Keratinocyte (primary cell): Measurements from ENCODE around the gene RETREG3.

Experiments used
- EZH2 ChIP-seq: IDR thresholded peaks from one replicate; pipeline ENCODE4 v1.6.1; 2012; ENCODE audit warnings: inconsistent platforms, mild to moderate bottlenecking, low read length, moderate library complexity
- TF ChIP-seq, protein P1 (sequence below), 3 experiments: IDR thresholded peaks in 1 of 3; conservative IDR thresholded peaks in 1 of 3; optimal IDR thresholded peaks in 1 of 3; 2 replicates in 2 of 3; 3 replicates in 1 of 3; pipeline versions ENCODE3 to v1.5.1; 2011; ENCODE audit warnings: low read length in 3 of 3, mild to moderate bottlenecking in 3 of 3, moderate library complexity in 2 of 3, control low read depth in 1 of 3, inconsistent platforms in 1 of 3; ENCODE audit not compliant: insufficient read depth in 2 of 3; ENCODE audit errors: extremely low read depth in 1 of 3

DNA sequence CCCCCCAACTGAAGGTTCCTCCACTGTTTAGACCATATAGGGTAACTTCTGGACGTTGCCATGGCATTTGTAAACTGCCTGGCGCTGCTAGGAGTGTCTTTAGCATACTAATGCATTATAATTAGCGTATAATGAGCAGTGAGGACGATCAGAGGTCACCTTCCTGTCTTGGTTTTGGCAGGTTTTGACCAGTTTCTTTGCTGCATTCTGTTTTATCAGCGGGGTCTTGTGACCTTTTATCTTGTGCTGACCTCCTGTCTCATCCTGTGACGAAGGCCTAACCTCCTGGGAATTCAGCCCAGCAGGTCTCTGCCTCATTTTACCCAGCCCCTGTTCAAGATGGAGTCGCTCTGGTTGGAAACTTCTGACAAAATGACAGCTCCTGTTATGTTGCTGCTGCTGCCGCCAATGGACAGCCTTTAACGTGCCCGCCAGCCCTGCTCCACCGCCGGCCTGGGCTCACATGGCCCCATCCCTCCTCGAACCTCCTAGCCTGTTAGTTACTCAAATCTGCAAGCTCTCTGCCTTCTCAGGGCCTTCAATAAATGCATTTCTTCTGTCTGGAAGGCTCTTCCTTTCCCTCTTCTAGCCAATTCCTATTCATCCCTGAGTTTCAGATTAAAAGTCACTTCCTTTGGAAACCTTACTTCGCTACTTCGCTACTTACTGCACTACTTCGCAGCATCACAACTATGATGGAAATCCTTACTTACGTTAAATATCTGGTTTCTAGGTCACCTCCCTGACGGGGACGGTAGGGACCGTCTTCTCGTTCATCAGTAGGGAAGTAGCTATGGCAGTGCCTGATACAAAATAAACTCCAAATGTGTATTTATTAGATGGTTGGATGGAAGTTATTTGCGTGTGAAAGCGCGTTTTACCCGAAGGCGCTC lies 73.8 kb downstream of the RETREG3 start:
- TF ChIP-seq, protein P1, sequence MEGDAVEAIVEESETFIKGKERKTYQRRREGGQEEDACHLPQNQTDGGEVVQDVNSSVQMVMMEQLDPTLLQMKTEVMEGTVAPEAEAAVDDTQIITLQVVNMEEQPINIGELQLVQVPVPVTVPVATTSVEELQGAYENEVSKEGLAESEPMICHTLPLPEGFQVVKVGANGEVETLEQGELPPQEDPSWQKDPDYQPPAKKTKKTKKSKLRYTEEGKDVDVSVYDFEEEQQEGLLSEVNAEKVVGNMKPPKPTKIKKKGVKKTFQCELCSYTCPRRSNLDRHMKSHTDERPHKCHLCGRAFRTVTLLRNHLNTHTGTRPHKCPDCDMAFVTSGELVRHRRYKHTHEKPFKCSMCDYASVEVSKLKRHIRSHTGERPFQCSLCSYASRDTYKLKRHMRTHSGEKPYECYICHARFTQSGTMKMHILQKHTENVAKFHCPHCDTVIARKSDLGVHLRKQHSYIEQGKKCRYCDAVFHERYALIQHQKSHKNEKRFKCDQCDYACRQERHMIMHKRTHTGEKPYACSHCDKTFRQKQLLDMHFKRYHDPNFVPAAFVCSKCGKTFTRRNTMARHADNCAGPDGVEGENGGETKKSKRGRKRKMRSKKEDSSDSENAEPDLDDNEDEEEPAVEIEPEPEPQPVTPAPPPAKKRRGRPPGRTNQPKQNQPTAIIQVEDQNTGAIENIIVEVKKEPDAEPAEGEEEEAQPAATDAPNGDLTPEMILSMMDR (optimal IDR thresholded peaks at IDR 0.05 in 1 of 3, IDR thresholded peaks at IDR 0.05 in 1 of 3, conservative IDR thresholded peaks at IDR 0.05 in 1 of 3; ENCODE audit: extremely low read depth in 1 of 3, insufficient read depth in 2 of 3, low read length in 3 of 3), result no peak
- no peak for TF ChIP-seq EZH2
